A673 (cell line): ENCODE data around the gene OR9A2.

ENCODE experiments used
- CTCF ChIP-seq: fragments of 300-800, 200-600 bp; sonication (generic); conservative IDR thresholded peaks from 2 replicates; pipeline ENCODE4 v1.5.1; 2017; ENCODE audit warnings: low read depth, mild to moderate bottlenecking, antibody characterized with exemption, low read length, moderate library complexity, mixed read lengths
- EZH2 ChIP-seq: fragments of 200-600 bp; sonication (generic); IDR thresholded peaks from 2 replicates; pipeline ENCODE4 v1.6.1; 2017; ENCODE audit warnings: borderline replicate concordance, low read depth, mild to moderate bottlenecking, mixed read lengths, antibody characterized with exemption, low read length; ENCODE audit not compliant: poor library complexity, severe bottlenecking

GRCh38 chr7:143025371-143025770 is 1.6 kb downstream of the OR9A2 start:
- TF ChIP-seq CTCF (no peak), EZH2 (no peak)
